Adrenal gland (tissue), 12 donors: ENCODE data around the gene ACSF3. TPM values are rescaled to one million over a fixed set of nuclear protein-coding genes. Genes with fewer than 3 reads are reported as not detected.
A peak's percentile ranks its signal among the peaks of the same experiment; 100 is the strongest.

Source experiments
- DNase-seq, 7 donors: peaks; one replicate each; pipeline ENCODE4 v3.0.0-alpha.2; 2019 to 2020
- H3K27ac ChIP-seq, 5 donors: fragments of 200-600 bp; sonication (generic) in 4 of 5; 1 replicate in 3 of 5; 2 replicates in 2 of 5; pipeline versions ENCODE4 v1.5.1 to v1.8.0; 2016 to 2020; ENCODE audit warnings: mild to moderate bottlenecking in 1 of 5
- H3K27me3 ChIP-seq: fragments of 200-600 bp; 2 replicates; pipeline ENCODE4 v1.8.0; 2021
- H3K36me3 ChIP-seq, 2 donors: fragments of 200-600 bp; replicated peaks in 1 of 2; 1 replicate in 1 of 2; 2 replicates in 1 of 2; pipeline versions ENCODE4 v1.5.1 to v1.8.0; 2018 to 2022
- H3K4me1 ChIP-seq, 2 donors: fragments of 200-600 bp; replicated peaks in 1 of 2; 1 replicate in 1 of 2; 2 replicates in 1 of 2; pipeline versions ENCODE4 v1.5.1 to v1.8.0; 2018 to 2021
- H3K4me3 ChIP-seq, 4 donors: fragments of 200-600 bp; sonication (generic) in 3 of 4; one replicate each; pipeline ENCODE4 v1.5.1; 2016 to 2018
- H3K9me3 ChIP-seq, 3 donors: fragments of 200-600 bp; sonication (generic) in 1 of 3; replicated peaks in 1 of 3; 1 replicate in 2 of 3; 2 replicates in 1 of 3; pipeline versions ENCODE4 v1.5.1 to v1.8.0; 2016 to 2021
- POLR2A ChIP-seq, 2 donors: fragments of 450-650 bp; IDR thresholded peaks; one replicate each; pipeline ENCODE4 v1.6.1; 2017; ENCODE audit warnings: antibody characterized with exemption in 2 of 2, mild to moderate bottlenecking in 2 of 2, moderate library complexity in 1 of 2
- WGBS, 4 donors: extraction: QIAGEN DNeasy Blood & Tissue Kit in 2 of 4; methylation state at CpG; one replicate each; pipeline versions ENCODE4 v1.1.5 to v1.1.7; 2013 to 2017; 5-methylcytosine and 5-hydroxymethylcytosine counted together
- intact Hi-C, 2 donors: fragments of 100-400 bp; cut with DNase I; formaldehyde crosslinking; loops; one replicate each; pipeline versions ENCODE4 v1.14.1 to v1.15.0; 2022 to 2023
- polyA plus RNA-seq, 3 donors: library from polyadenylated mRNA; stranded (reverse); fragments of 200-250 nt in 2 of 3; fragments of 350-450 nt in 1 of 3; fragmentation: Illumina TruSeq in 1 of 3; extraction: RNeasy Lipid Tissue Mini Kit (QIAGEN cat#74804) in 1 of 3; gene quantifications; one replicate each; pipeline ENCODE4 v1.2.3, GENCODE V29; 2013 to 2014
- total RNA-seq, 9 donors: library from RNA; depleted of rRNA in 4 of 9; stranded (reverse); fragments of >200 nt in 4 of 9; fragments of 120-200 nt in 1 of 9; fragmentation: NEBNext Ultra II Directional in 1 of 9; extraction: Animal tissue kit (Norgen Biotek cat#: 25700) in 1 of 9; gene quantifications; one replicate each; pipeline versions ENCODE4 v1.1.0 to v1.2.4, GENCODE V29; 2013 to 2023
- TF ChIP-seq, protein P1 (sequence below), 6 experiments: fragments of 450-650 bp in 4 of 6; fragments of 200-600 bp in 2 of 6; sonication (generic) in 1 of 6; IDR thresholded peaks; 1 replicate in 5 of 6; 2 replicates in 1 of 6; pipeline versions ENCODE4 v1.5.1 to v1.8.0; 2016 to 2021; ENCODE audit warnings: antibody characterized with exemption in 6 of 6, mild to moderate bottlenecking in 2 of 6, moderate library complexity in 1 of 6
- donor health status: healthy with polysubstance abuse.
- donor health status: Bipolar disorder and iron deficiency.
- donor health status: DM: yes; HTN: yes; CAD: no.
- donor health status: DM: no; HTN: no; CAD: no.
- donor health status: DM: no; HTN: no; CAD: no.
- donor health status: DM: yes; HTN: yes; CAD: no.

Gene ACSF3
- total and polyA plus RNA-seq, 12 donors = 32.4 to 90.3 (median 57.0) TPM

DNA sequence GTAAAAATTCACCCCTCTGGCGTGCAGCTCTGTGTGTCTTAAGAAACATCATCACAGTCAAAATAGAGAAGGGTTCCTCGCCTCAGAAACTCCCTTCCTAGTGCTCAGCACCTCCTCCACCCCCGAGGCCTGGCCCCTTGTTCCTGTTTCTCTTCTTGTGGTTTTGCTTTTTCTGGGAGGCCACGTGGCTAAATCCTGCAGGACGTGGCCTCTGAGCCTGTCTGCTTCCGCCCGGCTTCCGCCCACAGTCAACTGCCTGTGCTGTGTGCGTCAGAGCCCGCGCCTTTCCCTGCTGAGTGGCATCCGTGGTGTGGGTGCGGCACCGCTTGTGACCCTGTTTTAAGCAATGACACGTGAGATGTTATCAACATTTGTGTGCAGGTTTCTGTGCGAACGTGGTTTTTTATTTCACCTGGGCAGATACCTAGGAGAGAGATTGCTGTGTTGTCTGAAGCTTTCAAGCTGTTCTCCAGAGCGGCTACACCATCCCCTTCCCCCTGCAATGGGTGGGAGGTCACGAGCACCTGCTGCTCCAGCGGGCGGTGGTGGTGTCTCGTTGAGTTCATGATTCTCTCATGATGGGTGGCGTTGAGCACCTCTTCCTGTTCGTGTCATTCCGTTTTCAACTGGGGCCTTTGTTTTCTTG is 21.7 kb downstream of the ACSF3 start:
- DNase-seq = peak; percentile 48 to 82 (median 65)
- 75 to 82% (median 77%) methylated on average over 25 of the region's 25 CpGs for WGBS, 4 donors
- intact Hi-C loops = no loop called here

DNA sequence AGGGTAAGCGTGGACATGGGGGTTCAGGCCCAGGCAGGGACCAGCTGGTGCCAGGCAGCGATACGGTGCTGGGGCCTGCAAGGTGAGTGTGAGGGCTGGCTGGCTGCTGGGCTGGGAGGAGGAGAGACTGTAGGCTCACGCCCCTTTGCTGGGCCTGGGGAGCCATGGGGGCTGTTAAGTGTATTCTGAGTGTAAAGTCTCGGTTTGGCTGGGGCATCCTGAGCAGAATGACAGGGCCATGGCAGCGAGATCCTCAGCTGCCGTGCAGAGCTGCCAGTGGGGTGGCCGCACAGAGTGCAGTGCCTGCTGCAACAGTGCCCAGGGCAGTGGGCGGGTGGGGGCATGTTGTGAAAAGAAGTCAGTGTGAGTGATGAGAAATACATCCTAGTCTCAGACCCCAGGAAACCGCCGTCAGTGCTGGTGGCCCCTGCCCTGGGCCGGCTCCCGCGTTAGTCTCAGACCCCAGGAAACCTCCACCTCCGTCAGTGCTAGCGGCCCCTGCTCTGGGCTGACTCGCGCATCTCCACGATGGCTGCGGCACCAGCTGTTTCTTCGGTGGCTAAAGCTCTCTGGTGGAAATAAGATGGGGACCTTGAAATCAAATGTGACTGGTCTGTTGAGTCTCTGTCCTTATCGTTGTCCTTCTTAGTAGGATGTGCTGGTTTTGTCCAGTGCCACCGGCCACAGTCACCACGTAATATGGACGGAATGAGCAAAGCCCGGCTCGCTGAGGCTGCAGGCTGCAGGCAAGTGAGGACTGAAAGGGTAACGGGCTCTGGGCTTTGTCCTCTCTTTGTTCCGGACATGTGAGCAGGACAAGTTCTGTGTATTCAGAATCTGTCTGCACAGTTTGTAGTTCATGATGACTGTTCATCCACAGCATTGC is 22.9 kb downstream of the ACSF3 start:
- TF ChIP-seq, protein P1, sequence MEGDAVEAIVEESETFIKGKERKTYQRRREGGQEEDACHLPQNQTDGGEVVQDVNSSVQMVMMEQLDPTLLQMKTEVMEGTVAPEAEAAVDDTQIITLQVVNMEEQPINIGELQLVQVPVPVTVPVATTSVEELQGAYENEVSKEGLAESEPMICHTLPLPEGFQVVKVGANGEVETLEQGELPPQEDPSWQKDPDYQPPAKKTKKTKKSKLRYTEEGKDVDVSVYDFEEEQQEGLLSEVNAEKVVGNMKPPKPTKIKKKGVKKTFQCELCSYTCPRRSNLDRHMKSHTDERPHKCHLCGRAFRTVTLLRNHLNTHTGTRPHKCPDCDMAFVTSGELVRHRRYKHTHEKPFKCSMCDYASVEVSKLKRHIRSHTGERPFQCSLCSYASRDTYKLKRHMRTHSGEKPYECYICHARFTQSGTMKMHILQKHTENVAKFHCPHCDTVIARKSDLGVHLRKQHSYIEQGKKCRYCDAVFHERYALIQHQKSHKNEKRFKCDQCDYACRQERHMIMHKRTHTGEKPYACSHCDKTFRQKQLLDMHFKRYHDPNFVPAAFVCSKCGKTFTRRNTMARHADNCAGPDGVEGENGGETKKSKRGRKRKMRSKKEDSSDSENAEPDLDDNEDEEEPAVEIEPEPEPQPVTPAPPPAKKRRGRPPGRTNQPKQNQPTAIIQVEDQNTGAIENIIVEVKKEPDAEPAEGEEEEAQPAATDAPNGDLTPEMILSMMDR (IDR thresholded peaks at IDR 0.05) = no peak
- no peak for TF ChIP-seq POLR2A (IDR thresholded peaks at IDR 0.05)
- DNase-seq = peak in 1 of 7 donors; percentile 9
- Histone ChIP-seq H3K27me3 (no peaks in the 10 kb centered on the region), H3K27ac (no peak overlapping the region), H3K4me1 (peaks cover 15 to 23% of the 10 kb centered on the region in 2 donors), H3K9me3 (no peaks in the 10 kb centered on the region), H3K36me3 (peaks cover 0 to 59% of the 10 kb centered on the region in 2 donors), H3K4me3 (no peak overlapping the region)
- intact Hi-C loops = no loop called here
- WGBS, 4 donors = 90 to 96% (median 91%) methylated on average over 20 to 29 of the region's 29 CpGs

More for the DNA sequence above, 21.7 kb downstream of the ACSF3 start:
- Histone ChIP-seq H3K27ac (peak overlapping the region in 2 of 5 donors; percentile 47 to 72), H3K4me3 (no peak overlapping the region), H3K9me3 (no peaks in the 10 kb centered on the region), H3K36me3 (peaks cover 0 to 60% of the 10 kb centered on the region in 2 donors), H3K27me3 (no peaks in the 10 kb centered on the region), H3K4me1 (peaks cover 9 to 11% of the 10 kb centered on the region in 2 donors)
- TF ChIP-seq, protein P1 (IDR thresholded peaks at IDR 0.05) = no peak
- TF ChIP-seq POLR2A (IDR thresholded peaks at IDR 0.05) = no peak

GRCh38 chr16:89117227-89117974 is 23.7 kb downstream of the ACSF3 start:
- Histone ChIP-seq H3K27ac (peak overlapping the region in 3 of 5 donors; percentile 73 to 92 (median 91)), H3K36me3 (peaks cover 0 to 51% of the 10 kb centered on the region in 2 donors), H3K4me3 (no peak overlapping the region), H3K27me3 (no peaks in the 10 kb centered on the region), H3K4me1 (peaks cover 16 to 25% of the 10 kb centered on the region in 2 donors), H3K9me3 (no peaks in the 10 kb centered on the region)
- WGBS, 4 donors = 92 to 97% (median 95%) methylated on average over 12 to 27 of the region's 27 CpGs
- intact Hi-C loops = no loop called here
- peak in 1 of 7 donors; percentile 8 for DNase-seq
- no peak for TF ChIP-seq POLR2A (IDR thresholded peaks at IDR 0.05)

- TF ChIP-seq POLR2A (IDR thresholded peaks at IDR 0.05) = no peak
- TF ChIP-seq, protein P1 (IDR thresholded peaks at IDR 0.05) = no peak
- Histone ChIP-seq H3K4me1 (peaks cover 16 to 25% of the 10 kb centered on the region in 2 donors), H3K36me3 (peaks cover 0 to 46% of the 10 kb centered on the region in 2 donors), H3K4me3 (no peak overlapping the region), H3K27me3 (no peaks in the 10 kb centered on the region), H3K9me3 (no peaks in the 10 kb centered on the region), H3K27ac (peak overlapping the region; percentile 58 to 92 (median 73))
- intact Hi-C loops = no loop called here
- WGBS, 4 donors = 73 to 93% (median 80%) methylated on average over 18 to 19 of the region's 19 CpGs
- peak in 1 of 7 donors; percentile 16 for DNase-seq
Measured at GRCh38 chr16:89117975-89118289, 24.3 kb downstream of the ACSF3 start.
